ENCODE measurements around the gene ERBB4. TPM values are rescaled to one million over a fixed set of nuclear protein-coding genes. Genes with fewer than 3 reads are reported as not detected.

Gene ERBB4
- total and polyA plus RNA-seq, 10 of the 15 experiments (the other 5 are each of a cell fraction or from before 2014, with no cell fraction given): under 0.01 to 0.23 (median 0.01) TPM; not detected in 4

DNA sequence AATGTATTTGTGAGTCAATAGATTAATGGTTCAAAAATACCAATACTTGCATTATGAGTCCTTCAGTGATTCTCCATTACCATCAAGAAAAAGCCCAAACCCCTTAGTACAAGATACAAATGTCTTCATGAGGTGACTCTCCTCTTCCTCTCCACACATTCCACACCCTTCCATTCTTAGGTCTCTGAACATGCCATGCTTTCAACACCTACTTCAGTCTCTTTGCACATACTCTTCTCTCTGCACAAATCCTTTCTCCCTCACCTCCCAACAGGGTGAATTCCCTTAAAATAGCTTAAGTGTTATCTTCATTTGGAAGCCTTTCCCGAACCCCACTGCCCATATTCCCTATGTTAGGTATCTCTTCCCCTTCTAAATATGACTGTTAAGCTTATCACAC is 131.9 kb downstream of the ERBB4 start:
- ChIA-PET RAD21 (ENCODE audit: unreplicated experiment) (no interaction called here), POLR2A (no interaction called here), SMC1A (ENCODE audit: uncharacterized antibody, unreplicated experiment) (no interaction called here), CTCF (no interaction called here)
- Histone ChIP-seq H3K27ac (ENCODE audit: control insufficient read depth, insufficient read depth) (no peak overlapping the region), H3K36me3 (ENCODE audit: control insufficient read depth in 2 of 2, insufficient read depth in 2 of 2, low read length in 1 of 2) (no peaks in the 10 kb centered on the region), H3K9me3 (replicated peaks; ENCODE audit: control insufficient read depth, insufficient read depth, low read length) (no peaks in the 10 kb centered on the region), H3K4me3 (no peak overlapping the region), H3K4me2 (ENCODE audit: control insufficient read depth, insufficient read depth) (no peak overlapping the region), H3K79me2 (ENCODE audit: control insufficient read depth, insufficient read depth, low read length) (no peaks in the 10 kb centered on the region), H4K20me1 (ENCODE audit: control insufficient read depth, insufficient read depth) (no peaks in the 10 kb centered on the region), H3K4me1 (ENCODE audit: control insufficient read depth, insufficient read depth, low read length) (no peaks in the 10 kb centered on the region), H3K27me3 (replicated peaks in 1 of 2; ENCODE audit: control insufficient read depth in 2 of 2, insufficient read depth in 2 of 2, low read length in 1 of 2) (no peaks in the 10 kb centered on the region), H2AFZ (ENCODE audit: control insufficient read depth, low read depth, low read length) (no peak overlapping the region), H3K9ac (ENCODE audit: control insufficient read depth, insufficient read depth, low read length) (no peak overlapping the region)
- no peak for ATAC-seq
- in situ Hi-C loops (cut with MboI): no loop called here
- BruUV-seq (replicated peaks): no TSS peak
- intact Hi-C loops (cut with micrococcal nuclease; ENCODE audit: unreplicated experiment): loop anchor here (10.0 kb wide), 1 partner anchor 118 kb away; no protein-coding TSS in a partner anchor
- WGBS (ENCODE audit: insufficient coverage, insufficient replicate concordance, low lambda C conversion rate, missing lambda C conversion rate): 5% methylated on average over 1 of the region's 1 CpG
- DNase-seq (ENCODE audit: low read depth, low spot score): no peak
- no peak for FAIRE-seq
- TF ChIP-seq ZZZ3 (IDR thresholded peaks at IDR 0.05; ENCODE audit: control insufficient read depth, insufficient read length, low read depth) (no peak), PKNOX1 (IDR thresholded peaks at IDR 0.05) (no peak), BCL11A (IDR thresholded peaks at IDR 0.05; ENCODE audit: low read depth, low read length) (no peak), CHD4 (IDR thresholded peaks at IDR 0.05) (no peak), PML (IDR thresholded peaks at IDR 0.05; ENCODE audit: low read length) (no peak), HDAC6 (IDR thresholded peaks at IDR 0.05; ENCODE audit: unreplicated experiment) (no peak), ZNF217 (IDR thresholded peaks at IDR 0.05) (no peak), EZH2 (IDR thresholded peaks at IDR 0.05; ENCODE audit: borderline replicate concordance, control insufficient read depth, low read depth, low read length) (no peak), MYC (IDR thresholded peaks at IDR 0.05; ENCODE audit: insufficient read depth, insufficient read length, insufficient replicate concordance, low read length, severe bottlenecking) (no peak), SUZ12 (IDR thresholded peaks at IDR 0.05; ENCODE audit: unreplicated experiment) (no peak), SMAD5 (IDR thresholded peaks at IDR 0.05; ENCODE audit: low read depth) (no peak), SKIL (IDR thresholded peaks at IDR 0.05; ENCODE audit: low read depth, poor library complexity, severe bottlenecking) (no peak), SPI1 (IDR thresholded peaks at IDR 0.05; ENCODE audit: borderline replicate concordance, insufficient read depth, low read depth, low read length) (no peak), STAT1 (conservative IDR thresholded peaks at IDR 0.05) (no peak), NFIC (IDR thresholded peaks at IDR 0.05; ENCODE audit: low read depth, low read length) (no peak), MTA2 (IDR thresholded peaks at IDR 0.05; ENCODE audit: low read depth) (no peak)
- TF ChIP-seq, protein P1, sequence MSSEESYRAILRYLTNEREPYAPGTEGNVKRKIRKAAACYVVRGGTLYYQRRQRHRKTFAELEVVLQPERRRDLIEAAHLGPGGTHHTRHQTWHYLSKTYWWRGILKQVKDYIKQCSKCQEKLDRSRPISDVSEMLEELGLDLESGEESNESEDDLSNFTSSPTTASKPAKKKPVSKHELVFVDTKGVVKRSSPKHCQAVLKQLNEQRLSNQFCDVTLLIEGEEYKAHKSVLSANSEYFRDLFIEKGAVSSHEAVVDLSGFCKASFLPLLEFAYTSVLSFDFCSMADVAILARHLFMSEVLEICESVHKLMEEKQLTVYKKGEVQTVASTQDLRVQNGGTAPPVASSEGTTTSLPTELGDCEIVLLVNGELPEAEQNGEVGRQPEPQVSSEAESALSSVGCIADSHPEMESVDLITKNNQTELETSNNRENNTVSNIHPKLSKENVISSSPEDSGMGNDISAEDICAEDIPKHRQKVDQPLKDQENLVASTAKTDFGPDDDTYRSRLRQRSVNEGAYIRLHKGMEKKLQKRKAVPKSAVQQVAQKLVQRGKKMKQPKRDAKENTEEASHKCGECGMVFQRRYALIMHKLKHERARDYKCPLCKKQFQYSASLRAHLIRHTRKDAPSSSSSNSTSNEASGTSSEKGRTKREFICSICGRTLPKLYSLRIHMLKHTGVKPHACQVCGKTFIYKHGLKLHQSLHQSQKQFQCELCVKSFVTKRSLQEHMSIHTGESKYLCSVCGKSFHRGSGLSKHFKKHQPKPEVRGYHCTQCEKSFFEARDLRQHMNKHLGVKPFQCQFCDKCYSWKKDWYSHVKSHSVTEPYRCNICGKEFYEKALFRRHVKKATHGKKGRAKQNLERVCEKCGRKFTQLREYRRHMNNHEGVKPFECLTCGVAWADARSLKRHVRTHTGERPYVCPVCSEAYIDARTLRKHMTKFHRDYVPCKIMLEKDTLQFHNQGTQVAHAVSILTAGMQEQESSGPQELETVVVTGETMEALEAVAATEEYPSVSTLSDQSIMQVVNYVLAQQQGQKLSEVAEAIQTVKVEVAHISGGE (CRISPR knock-in tag; IDR thresholded peaks at IDR 0.05): no peak
